NT2/D1 (cell line): ENCODE results near the gene TAS2R60.
"Not testable (repeated sequence)": the region's sequence is repeated elsewhere in the genome, so short reads cannot be mapped to it uniquely, and the experiment has no call there.

Source experiments
- DNase-seq: peaks from one replicate; pipeline ENCODE4 v3.0.0-alpha.2; 2011; ENCODE audit warnings: low read depth, low spot score
- H3K27me3 ChIP-seq: 2 replicates; pipeline ENCODE4 v1.6.0; 2011; ENCODE audit warnings: mild to moderate bottlenecking; ENCODE audit not compliant: insufficient read length, insufficient read depth
- H3K36me3 ChIP-seq: 2 replicates; pipeline ENCODE4 v1.6.1; 2011; ENCODE audit warnings: mild to moderate bottlenecking, low read length, mixed read lengths; ENCODE audit not compliant: insufficient read depth, insufficient read length
- H3K4me1 ChIP-seq: 2 replicates; pipeline ENCODE4 v1.5.1; 2011; ENCODE audit not compliant: insufficient read depth, insufficient read length
- H3K4me3 ChIP-seq: 2 replicates; pipeline ENCODE4 v1.5.1; 2011; ENCODE audit warnings: low read depth; ENCODE audit not compliant: insufficient read length
- H3K9ac ChIP-seq: 2 replicates; pipeline ENCODE4 v1.6.0; 2011; ENCODE audit warnings: low read depth; ENCODE audit not compliant: insufficient read length
- H3K9me3 ChIP-seq: 2 replicates; pipeline ENCODE4 v1.5.1; 2011; ENCODE audit warnings: mild to moderate bottlenecking, low read length; ENCODE audit not compliant: insufficient read depth
- SUZ12 ChIP-seq: IDR thresholded peaks from 2 replicates; pipeline ENCODE4 v1.6.1; 2011; ENCODE audit not compliant: insufficient read length, insufficient read depth; ENCODE audit errors: extremely low read depth
- YY1 ChIP-seq: IDR thresholded peaks from 2 replicates; pipeline ENCODE4 v1.6.1; 2011; ENCODE audit not compliant: insufficient read length, insufficient read depth
- ZNF274 ChIP-seq: IDR thresholded peaks from 2 replicates; pipeline ENCODE4 v1.6.1; 2011; ENCODE audit warnings: mild to moderate bottlenecking, low read depth, low read length

The TAS2R60 gene

DNA sequence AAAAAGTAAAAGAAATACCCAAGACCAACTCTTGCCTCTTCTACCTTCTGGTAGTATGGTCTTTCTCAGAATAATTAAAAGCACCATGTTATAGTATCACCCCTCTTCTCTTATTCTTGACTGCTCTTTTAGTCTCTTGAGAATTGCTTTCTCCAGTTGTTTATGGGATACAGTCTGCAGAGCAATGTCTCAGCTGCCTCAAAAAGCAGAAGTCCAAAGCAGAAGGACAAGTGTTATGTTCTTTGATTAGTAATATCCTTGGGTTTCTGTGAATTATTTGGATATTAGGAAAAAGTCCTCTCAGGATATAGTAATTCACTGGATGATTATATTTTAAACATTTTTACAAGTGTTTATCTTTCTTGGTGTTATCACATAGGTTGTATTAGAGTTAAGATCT lies 41.8 kb downstream of the TAS2R60 start:
- no peak overlapping the region for H3K4me3 ChIP-seq
- DNase-seq: no peak
- no peaks in the 10 kb centered on the region for H3K27me3 ChIP-seq
- no peaks in the 10 kb centered on the region for H3K4me1 ChIP-seq
- H3K9ac ChIP-seq: no peak overlapping the region
- TF ChIP-seq ZNF274: no peak
- no peak for TF ChIP-seq SUZ12
- TF ChIP-seq YY1: no peak
- H3K36me3 ChIP-seq: no peaks in the 10 kb centered on the region
- H3K9me3 ChIP-seq: no peaks in the 10 kb centered on the region

DNA sequence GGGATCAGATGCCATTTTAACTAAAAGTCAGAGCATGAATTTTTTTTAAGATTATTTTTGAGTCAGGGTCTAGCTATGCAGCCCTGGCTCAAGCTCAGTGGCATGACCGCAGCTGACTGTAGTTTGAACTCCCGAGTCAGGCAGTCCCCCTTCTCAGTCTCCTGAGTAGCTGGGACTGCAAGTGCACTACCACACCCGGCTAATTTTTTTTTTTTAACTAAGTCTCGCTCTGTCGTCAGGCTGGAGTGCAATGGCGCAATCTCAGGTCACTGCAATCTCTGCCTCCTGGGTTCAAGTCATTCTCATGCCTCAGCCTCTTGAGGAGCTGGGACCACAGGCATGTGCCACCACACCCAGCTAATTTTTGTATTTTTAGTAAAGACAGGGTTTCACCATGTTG lies 42.2 kb downstream of the TAS2R60 start:
- no peak for TF ChIP-seq SUZ12
- no peak for TF ChIP-seq ZNF274
- no peak for TF ChIP-seq YY1
- DNase-seq: no peak

DNA sequence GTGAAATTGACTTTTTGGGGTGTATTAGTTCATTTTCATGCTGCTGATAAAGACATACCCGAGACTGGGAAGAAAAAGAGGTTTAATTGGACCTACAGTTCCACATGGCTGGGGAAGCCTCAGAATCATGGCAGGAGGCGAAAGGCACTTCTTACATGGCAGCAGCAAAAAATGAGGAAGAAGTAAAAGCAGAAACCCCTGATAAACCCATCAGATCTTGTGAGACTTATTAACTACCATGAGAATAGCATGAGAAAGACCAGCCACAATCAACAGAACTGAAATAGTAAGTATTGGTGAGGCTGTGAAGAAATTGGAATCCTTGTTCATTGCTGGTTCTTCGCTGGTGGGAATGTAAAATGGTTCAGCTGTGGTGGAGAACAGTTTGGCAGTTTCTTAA lies 43.0 kb downstream of the TAS2R60 start:
- not testable (repeated sequence) for H3K9ac ChIP-seq, H3K4me1 ChIP-seq, H3K4me3 ChIP-seq, H3K36me3 ChIP-seq, H3K27me3 ChIP-seq, DNase-seq, H3K9me3 ChIP-seq

More for the DNA sequence above, 42.2 kb downstream of the TAS2R60 start:
- no peaks in the 10 kb centered on the region for H3K27me3 ChIP-seq
- no peak overlapping the region for H3K9ac ChIP-seq
- H3K36me3 ChIP-seq: no peaks in the 10 kb centered on the region
- H3K4me3 ChIP-seq: no peak overlapping the region
- no peaks in the 10 kb centered on the region for H3K4me1 ChIP-seq
- no peaks in the 10 kb centered on the region for H3K9me3 ChIP-seq

- H3K36me3 ChIP-seq: no peaks in the 10 kb centered on the region
- TF ChIP-seq SUZ12: no peak
- TF ChIP-seq ZNF274: no peak
- TF ChIP-seq YY1: no peak
- DNase-seq: no peak
- H3K4me3 ChIP-seq: no peak overlapping the region
- no peaks in the 10 kb centered on the region for H3K4me1 ChIP-seq
- no peaks in the 10 kb centered on the region for H3K9me3 ChIP-seq
- H3K9ac ChIP-seq: no peak overlapping the region
- H3K27me3 ChIP-seq: no peaks in the 10 kb centered on the region
These were observed 43.8 kb downstream of the TAS2R60 start for GRCh38 chr7:143487061-143487460.

GRCh38 chr7:143487566-143487965 lies 44.3 kb downstream of the TAS2R60 start:
- Histone ChIP-seq H3K36me3 (no peaks in the 10 kb centered on the region), H3K9me3 (no peaks in the 10 kb centered on the region), H3K9ac (no peak overlapping the region), H3K4me3 (no peak overlapping the region), H3K27me3 (no peaks in the 10 kb centered on the region), H3K4me1 (no peaks in the 10 kb centered on the region)
- no peak for TF ChIP-seq ZNF274
- no peak for TF ChIP-seq YY1
- TF ChIP-seq SUZ12: no peak
- no peak for DNase-seq

- no peak for TF ChIP-seq ZNF274
- no peak for TF ChIP-seq SUZ12
- no peak for TF ChIP-seq YY1
- Histone ChIP-seq H3K9ac (no peak overlapping the region), H3K4me1 (no peaks in the 10 kb centered on the region), H3K27me3 (no peaks in the 10 kb centered on the region), H3K36me3 (no peaks in the 10 kb centered on the region), H3K4me3 (no peak overlapping the region), H3K9me3 (no peaks in the 10 kb centered on the region)
- peak; percentile 43 for DNase-seq
These were observed 47.6 kb downstream of the TAS2R60 start for GRCh38 chr7:143490717-143491306.

DNA sequence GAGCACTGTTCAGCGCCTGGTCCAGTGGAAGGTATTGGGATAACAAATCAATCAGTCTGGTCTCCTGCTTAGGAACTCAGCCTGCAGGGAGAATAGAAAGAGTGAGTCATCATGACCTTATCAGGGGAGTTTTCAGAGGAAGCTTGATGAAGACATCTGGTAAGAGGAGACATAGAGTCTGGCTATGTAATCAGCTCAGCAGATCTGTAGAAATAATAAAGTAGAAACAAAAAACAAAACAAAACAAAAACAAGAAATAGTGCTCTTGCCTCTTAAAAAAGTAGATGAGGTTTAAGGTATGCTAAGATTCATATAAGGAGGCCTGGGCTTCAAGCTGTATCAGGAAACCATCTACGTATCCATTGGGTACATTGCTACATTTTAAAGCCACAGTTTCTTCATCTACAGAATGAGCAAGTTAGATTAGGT lies 48.8 kb downstream of the TAS2R60 start:
- no peaks in the 10 kb centered on the region for H3K4me1 ChIP-seq
- no peak for DNase-seq
- H3K4me3 ChIP-seq: no peak overlapping the region
- no peaks in the 10 kb centered on the region for H3K9me3 ChIP-seq
- no peak overlapping the region for H3K9ac ChIP-seq
- no peaks in the 10 kb centered on the region for H3K27me3 ChIP-seq
- TF ChIP-seq ZNF274 (no peak), YY1 (no peak), SUZ12 (no peak)
- H3K36me3 ChIP-seq: no peaks in the 10 kb centered on the region
